ENCODE measurements around the gene GPR22. TPM values are rescaled to one million over a fixed set of nuclear protein-coding genes. Genes with fewer than 3 reads are reported as not detected.

Gene GPR22, protein sequence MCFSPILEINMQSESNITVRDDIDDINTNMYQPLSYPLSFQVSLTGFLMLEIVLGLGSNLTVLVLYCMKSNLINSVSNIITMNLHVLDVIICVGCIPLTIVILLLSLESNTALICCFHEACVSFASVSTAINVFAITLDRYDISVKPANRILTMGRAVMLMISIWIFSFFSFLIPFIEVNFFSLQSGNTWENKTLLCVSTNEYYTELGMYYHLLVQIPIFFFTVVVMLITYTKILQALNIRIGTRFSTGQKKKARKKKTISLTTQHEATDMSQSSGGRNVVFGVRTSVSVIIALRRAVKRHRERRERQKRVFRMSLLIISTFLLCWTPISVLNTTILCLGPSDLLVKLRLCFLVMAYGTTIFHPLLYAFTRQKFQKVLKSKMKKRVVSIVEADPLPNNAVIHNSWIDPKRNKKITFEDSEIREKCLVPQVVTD
- not detected in 5 replicates for total RNA-seq (2022; extraction: Qiagen RNA extraction)

DNA sequence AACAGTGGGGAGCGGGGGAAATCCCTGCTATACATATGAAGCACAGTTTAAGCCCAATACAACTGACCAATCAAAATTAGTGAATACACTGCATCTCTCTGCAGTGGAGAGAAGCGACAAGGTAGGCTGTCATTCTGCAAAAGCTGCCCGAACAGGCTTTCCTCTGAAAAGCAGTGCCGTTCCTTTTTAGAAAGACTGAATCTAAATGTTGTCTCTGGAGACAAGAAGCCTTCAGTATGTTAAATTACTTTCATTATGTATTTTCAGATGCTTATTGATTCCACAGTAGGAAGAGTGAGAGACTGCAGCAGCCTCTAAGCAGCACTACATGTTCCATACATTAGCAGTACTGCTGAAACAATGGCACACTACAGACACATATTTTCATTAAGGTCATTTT is at the start of gene GPR22:
TSS of gene GPR22 (plus strand) at position 129 of the 400 bp plus-strand sequence. CDS start 4,004 bp downstream, outside the sequence.

Other genes starting within 250 kb of the GPR22 start
- gene COG5, start 93.9 kb downstream of the GPR22 start, total RNA-seq (2022; extraction: Qiagen RNA extraction), result 8.9 to 13.7 TPM (median 10.9 TPM) in 5 replicates
- 9.9 to 10.8 TPM (median 10.5 TPM) in 5 replicates for gene DUS4L, start 93.9 kb downstream of the GPR22 start, total RNA-seq (2022; extraction: Qiagen RNA extraction)
- 35.8 to 44.6 TPM (median 38.6 TPM) in 5 replicates for gene BCAP29, start 110.2 kb downstream of the GPR22 start, total RNA-seq (2022; extraction: Qiagen RNA extraction)
- gene SLC26A4, start 190.8 kb downstream of the GPR22 start, total RNA-seq (2022; extraction: Qiagen RNA extraction), result 0.02 to 0.13 TPM (median 0.05 TPM) in 5 replicates

All from A549 treated with CORT108297 at 1 μM for 4 hours (cell line).